IMR-90 (cell line): ENCODE data around the gene FOXI1. TPM values are rescaled to one million over a fixed set of nuclear protein-coding genes. Genes with fewer than 3 reads are reported as not detected.

ENCODE experiments used
- ATAC-seq: fragments of 200-7000 bp; cut with Tn5 transposase; 2 replicates; pipeline ENCODE4 v1.9.1; 2020; ENCODE audit warnings: low read depth, mild to moderate bottlenecking, moderate library complexity
- BruUV-seq: library from RNA; stranded (reverse); fragments of 400-500 nt; replicated peaks from 2 replicates; lab custom pipeline; 2021; lab: Mats Ljungman, UMichigan
- CTCF ChIA-PET: fragments of 300-600 bp; formaldehyde crosslinking; extraction: SDS; loops from one replicate; lab custom pipeline; 2021; ENCODE audit warnings: antibody characterized with exemption; lab: Yijun Ruan, JAX
- POLR2A ChIA-PET: fragments of 300-600 bp; sonication (Branson Sonifier 250); formaldehyde crosslinking; loops from one replicate; lab custom pipeline; 2022; ENCODE audit warnings: antibody characterized with exemption; ENCODE audit not compliant: unreplicated experiment; lab: Charles Lee
- DNase-seq: peaks from one replicate; pipeline ENCODE4 v3.0.0; 2013
- H2AFZ ChIP-seq: replicated peaks from 2 replicates; pipeline ENCODE3; 2013; ENCODE audit warnings: low read length, mild to moderate bottlenecking; ENCODE audit not compliant: poor library complexity
- H2AK5ac ChIP-seq: 2 replicates; pipeline ENCODE4 v1.6.1; 2013; ENCODE audit warnings: low read depth, low read length, inconsistent platforms
- H2AK9ac ChIP-seq: replicated peaks from 2 replicates; pipeline ENCODE3; 2013; ENCODE audit warnings: mild to moderate bottlenecking, low read depth, low read length, moderate library complexity; ENCODE audit not compliant: poor library complexity
- H2BK120ac ChIP-seq: 2 replicates; pipeline ENCODE4 v1.6.1; 2013; ENCODE audit warnings: low read depth, low read length, inconsistent platforms
- H2BK15ac ChIP-seq: 3 replicates; pipeline ENCODE4 v1.6.1; 2013; ENCODE audit warnings: low read depth, low read length, inconsistent platforms
- H2BK20ac ChIP-seq: 2 replicates; pipeline ENCODE4 v1.6.1; 2013; ENCODE audit warnings: low read depth, mild to moderate bottlenecking, inconsistent platforms, low read length, moderate library complexity
- H2BK5ac ChIP-seq: 2 replicates; pipeline ENCODE4 v1.6.1; 2013; ENCODE audit warnings: mild to moderate bottlenecking, low read depth, low read length, inconsistent platforms; ENCODE audit not compliant: poor library complexity, severe bottlenecking
- H3K14ac ChIP-seq: replicated peaks from 2 replicates; pipeline ENCODE4 v1.6.1; 2013; ENCODE audit warnings: low read depth, low read length, inconsistent platforms
- H3K18ac ChIP-seq: 2 replicates; pipeline ENCODE4 v1.6.1; 2013; ENCODE audit warnings: low read depth, low read length, control low read depth
- H3K23ac ChIP-seq: 2 replicates; pipeline ENCODE4 v1.6.1; 2013; ENCODE audit warnings: low read depth, low read length, inconsistent platforms
- H3K27ac ChIP-seq: 2 replicates; pipeline ENCODE4 v1.5.1; 2013; ENCODE audit warnings: mild to moderate bottlenecking, control low read depth, low read length; ENCODE audit not compliant: insufficient read depth
- H3K27me3 ChIP-seq: 2 replicates; pipeline ENCODE4 v1.6.1; 2013; ENCODE audit warnings: low read length; ENCODE audit not compliant: control insufficient read depth, insufficient read depth
- H3K36me3 ChIP-seq: 2 replicates; pipeline ENCODE4 v1.6.1; 2013; ENCODE audit warnings: low read length, mixed read lengths; ENCODE audit not compliant: control insufficient read depth, insufficient read depth
- H3K4ac ChIP-seq: 2 replicates; pipeline ENCODE4 v1.6.1; 2013; ENCODE audit warnings: low read depth, low read length, inconsistent platforms
- H3K4me1 ChIP-seq: 2 replicates; pipeline ENCODE4 v1.6.1; 2013; ENCODE audit warnings: low read length, mixed read lengths; ENCODE audit not compliant: control insufficient read depth, insufficient read depth
- H3K4me2 ChIP-seq: 2 replicates; pipeline ENCODE4 v1.6.1; 2013; ENCODE audit warnings: low read depth, mild to moderate bottlenecking, control low read depth, low read length, moderate library complexity
- H3K4me3 ChIP-seq: 2 replicates; pipeline ENCODE4 v1.5.1; 2013; ENCODE audit warnings: low read depth, mild to moderate bottlenecking, control low read depth, low read length, moderate library complexity; ENCODE audit not compliant: insufficient read depth
- H3K56ac ChIP-seq: 2 replicates; pipeline ENCODE4 v1.6.1; 2013; ENCODE audit warnings: low read length, inconsistent platforms; ENCODE audit not compliant: insufficient read depth; ENCODE audit errors: extremely low read depth
- H3K79me1 ChIP-seq, 2 experiments: 2 replicates each; pipeline ENCODE4 v1.6.1; 2013; ENCODE audit warnings: low read length in 2 of 2, inconsistent platforms in 1 of 2, low read depth in 1 of 2
- H3K9ac ChIP-seq: 2 replicates; pipeline ENCODE4 v1.6.1; 2013; ENCODE audit warnings: low read depth, low read length, control low read depth
- H3K9me1 ChIP-seq: 2 replicates; pipeline ENCODE4 v1.6.1; 2013; ENCODE audit warnings: low read length, inconsistent platforms; ENCODE audit not compliant: insufficient read depth
- H3K9me3 ChIP-seq: 2 replicates; pipeline ENCODE4 v1.6.1; 2013; ENCODE audit warnings: low read length; ENCODE audit not compliant: control insufficient read depth, insufficient read depth
- H4K20me1 ChIP-seq: 2 replicates; pipeline ENCODE4 v1.6.1; 2013; ENCODE audit warnings: low read length, inconsistent platforms; ENCODE audit not compliant: insufficient read depth
- H4K5ac ChIP-seq: 2 replicates; pipeline ENCODE4 v1.6.1; 2013; ENCODE audit warnings: mild to moderate bottlenecking, low read depth, low read length, control low read depth
- H4K8ac ChIP-seq, 2 experiments: 2 replicates each; pipeline ENCODE4 v1.6.1; 2013; ENCODE audit warnings: low read depth in 2 of 2, low read length in 2 of 2, control low read depth in 1 of 2, inconsistent platforms in 1 of 2
- H4K91ac ChIP-seq: 2 replicates; pipeline ENCODE4 v1.6.1; 2013; ENCODE audit warnings: low read depth, low read length, inconsistent platforms; ENCODE audit not compliant: insufficient read depth
- BHLHE40 ChIP-seq: fragments of 150-350 bp; IDR thresholded peaks from 2 replicates; pipeline ENCODE4 v1.6.1; 2016; ENCODE audit warnings: mild to moderate bottlenecking, low read depth, low read length
- CEBPB ChIP-seq: IDR thresholded peaks from 2 replicates; pipeline ENCODE4 v1.6.1; 2012; ENCODE audit warnings: low read depth, low read length, improper control_type of control experiment
- CHD1 ChIP-seq: IDR thresholded peaks from 2 replicates; pipeline ENCODE4 v1.6.1; 2012; ENCODE audit warnings: low read depth, low read length, improper control_type of control experiment
- FOS ChIP-seq: fragments of 150-350 bp; IDR thresholded peaks from 2 replicates; pipeline ENCODE4 v1.6.1; 2016; ENCODE audit warnings: low read depth, low read length
- MAFK ChIP-seq: IDR thresholded peaks from 2 replicates; pipeline ENCODE4 v1.6.1; 2012; ENCODE audit warnings: low read depth, low read length, improper control_type of control experiment
- MAZ ChIP-seq: IDR thresholded peaks from 2 replicates; pipeline ENCODE4 v1.6.1; 2012; ENCODE audit warnings: low read depth, mild to moderate bottlenecking, low read length, improper control_type of control experiment, moderate library complexity, borderline replicate concordance
- MXI1 ChIP-seq: IDR thresholded peaks from 2 replicates; pipeline ENCODE4 v1.6.1; 2012; ENCODE audit warnings: low read depth, mild to moderate bottlenecking, low read length, moderate library complexity, borderline replicate concordance
- NFE2L2 ChIP-seq: fragments of 150-350 bp; IDR thresholded peaks from 2 replicates; pipeline ENCODE4 v1.6.1; 2016; ENCODE audit warnings: low read depth, mild to moderate bottlenecking, low read length
- POLR2A ChIP-seq: IDR thresholded peaks from 2 replicates; pipeline ENCODE4 v1.6.1; 2012; ENCODE audit warnings: mild to moderate bottlenecking, low read depth, low read length
- RAD21 ChIP-seq: IDR thresholded peaks from 2 replicates; pipeline ENCODE4 v1.6.1; 2012; ENCODE audit warnings: low read length, improper control_type of control experiment
- RCOR1 ChIP-seq: IDR thresholded peaks from 2 replicates; pipeline ENCODE4 v1.6.1; 2012; ENCODE audit warnings: mild to moderate bottlenecking, low read length, improper control_type of control experiment; ENCODE audit not compliant: insufficient replicate concordance
- RFX5 ChIP-seq: IDR thresholded peaks from 2 replicates; pipeline ENCODE4 v1.8.0; 2012; ENCODE audit warnings: low read depth, mild to moderate bottlenecking, low read length, moderate library complexity
- SMC3 ChIP-seq: fragments of 150-350 bp; IDR thresholded peaks from 2 replicates; pipeline ENCODE4 v1.6.1; 2016; ENCODE audit warnings: low read depth, mild to moderate bottlenecking, antibody characterized with exemption, low read length, moderate library complexity
- WGBS, 2 experiments: methylation state at CpG; one replicate each; pipeline versions ENCODE4 v1.1.5 to v1.1.7; 2013; ENCODE audit warnings: missing lambda C conversion rate in 2 of 2; ENCODE audit not compliant: insufficient read length in 1 of 2; ENCODE audit errors: extremely low coverage in 2 of 2; 5-methylcytosine and 5-hydroxymethylcytosine counted together
- dilution Hi-C: fragments of 300-500 bp; cut with HindIII; formaldehyde crosslinking; loops from one replicate; pipeline ENCODE4 v1.14.3; 2018; ENCODE audit warnings: low sequenced_read_pairs; ENCODE audit not compliant: unreplicated experiment
- in situ Hi-C: fragments of 300-500 bp; cut with MboI; formaldehyde crosslinking; loops from 3 replicates; pipeline ENCODE4 v1.14.3; 2019; ENCODE audit warnings: low sequenced_read_pairs, inconsistent platforms, mixed read lengths
- intact Hi-C: fragments of 100-400 bp; cut with micrococcal nuclease; formaldehyde crosslinking; loops from 2 replicates; pipeline ENCODE4 v1.10.0; 2022
- polyA plus RNA-seq, 3 experiments: library from polyadenylated mRNA; depleted of rRNA; stranded (reverse); fragments of >200 nt; gene quantifications; 2 replicates each; pipeline ENCODE4 v1.2.3, GENCODE V29; 2012; ENCODE audit warnings: low replicate concordance in 1 of 3
- total RNA-seq: library from RNA; depleted of rRNA; stranded (reverse); fragments of >200 nt; gene quantifications from 2 replicates; pipeline ENCODE4 v1.2.3, GENCODE V29; 2012
- TF ChIP-seq, protein P1 (sequence below): conservative IDR thresholded peaks from 2 replicates; pipeline ENCODE4 v1.5.1; 2012; ENCODE audit warnings: mild to moderate bottlenecking, low read depth, low read length, improper control_type of control experiment
- TF ChIP-seq, protein P2 (sequence below): fragments of 150-350 bp; IDR thresholded peaks from 2 replicates; pipeline ENCODE4 v1.6.1; 2016; ENCODE audit warnings: low read depth, mild to moderate bottlenecking, low read length, moderate library complexity, borderline replicate concordance
- TF ChIP-seq, protein P3 (sequence below): fragments of 150-350 bp; IDR thresholded peaks from 2 replicates; pipeline ENCODE4 v1.6.1; 2017; ENCODE audit warnings: mild to moderate bottlenecking, antibody characterized with exemption, low read length, low read depth

Gene FOXI1
- total and polyA plus RNA-seq, 2 of the 4 experiments (the other 2 are of a cell fraction) = not detected

DNA sequence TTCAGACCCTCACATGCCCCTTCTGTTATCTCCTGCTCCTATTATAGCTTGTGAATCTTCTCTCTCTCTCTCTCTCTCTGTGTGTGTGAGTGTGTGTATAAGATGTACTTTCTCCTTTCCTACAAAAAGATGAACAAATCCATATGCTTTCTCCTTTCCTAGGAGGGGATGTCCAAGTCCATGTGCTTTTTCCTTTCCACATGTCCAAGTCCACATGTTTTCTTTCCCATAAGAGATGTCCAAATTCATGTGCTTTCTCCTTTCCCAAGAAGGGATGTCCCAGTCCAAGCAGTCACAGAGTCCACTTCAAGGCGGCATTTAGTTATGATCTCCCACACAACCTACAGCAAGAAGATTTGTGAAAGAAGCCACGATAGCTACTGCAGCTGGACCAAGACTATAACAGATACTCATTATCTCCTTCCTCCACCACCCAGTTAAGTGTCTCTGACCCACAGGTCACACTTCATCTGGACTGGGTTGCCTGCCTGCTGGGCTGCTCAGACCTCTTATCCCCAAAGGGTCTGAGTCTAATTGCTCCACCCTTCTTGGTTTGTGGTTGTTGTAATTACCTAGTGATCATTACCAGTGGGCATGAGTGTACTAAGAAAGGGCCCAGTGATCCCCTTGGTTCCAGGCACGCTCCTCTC lies 18.4 kb upstream of the FOXI1 start:
- H2AK9ac ChIP-seq = no peak overlapping the region
- H4K5ac ChIP-seq = no peak overlapping the region
- H3K79me1 ChIP-seq = no peaks in the 10 kb centered on the region
- no peaks in the 10 kb centered on the region for H3K27me3 ChIP-seq
- WGBS, 2 experiments = 83% methylated on average over 1 of the region's 3 CpGs; no CpG with 5 or more reads in 1 of the 2 experiments
- no peak overlapping the region for H3K27ac ChIP-seq
- intact Hi-C loops (no loop called here), dilution Hi-C loops (no loop called here), in situ Hi-C loops (no loop called here)
- no peak overlapping the region for H3K23ac ChIP-seq
- no peaks in the 10 kb centered on the region for H4K20me1 ChIP-seq
- TF ChIP-seq POLR2A (no peak), MAFK (no peak), RCOR1 (no peak), BHLHE40 (no peak), NFE2L2 (no peak), SMC3 (no peak), CEBPB (no peak), MXI1 (no peak), RAD21 (no peak), CHD1 (no peak), FOS (no peak), MAZ (no peak), RFX5 (no peak)
- TF ChIP-seq, protein P1, sequence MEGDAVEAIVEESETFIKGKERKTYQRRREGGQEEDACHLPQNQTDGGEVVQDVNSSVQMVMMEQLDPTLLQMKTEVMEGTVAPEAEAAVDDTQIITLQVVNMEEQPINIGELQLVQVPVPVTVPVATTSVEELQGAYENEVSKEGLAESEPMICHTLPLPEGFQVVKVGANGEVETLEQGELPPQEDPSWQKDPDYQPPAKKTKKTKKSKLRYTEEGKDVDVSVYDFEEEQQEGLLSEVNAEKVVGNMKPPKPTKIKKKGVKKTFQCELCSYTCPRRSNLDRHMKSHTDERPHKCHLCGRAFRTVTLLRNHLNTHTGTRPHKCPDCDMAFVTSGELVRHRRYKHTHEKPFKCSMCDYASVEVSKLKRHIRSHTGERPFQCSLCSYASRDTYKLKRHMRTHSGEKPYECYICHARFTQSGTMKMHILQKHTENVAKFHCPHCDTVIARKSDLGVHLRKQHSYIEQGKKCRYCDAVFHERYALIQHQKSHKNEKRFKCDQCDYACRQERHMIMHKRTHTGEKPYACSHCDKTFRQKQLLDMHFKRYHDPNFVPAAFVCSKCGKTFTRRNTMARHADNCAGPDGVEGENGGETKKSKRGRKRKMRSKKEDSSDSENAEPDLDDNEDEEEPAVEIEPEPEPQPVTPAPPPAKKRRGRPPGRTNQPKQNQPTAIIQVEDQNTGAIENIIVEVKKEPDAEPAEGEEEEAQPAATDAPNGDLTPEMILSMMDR = no peak
- TF ChIP-seq, protein P2, sequence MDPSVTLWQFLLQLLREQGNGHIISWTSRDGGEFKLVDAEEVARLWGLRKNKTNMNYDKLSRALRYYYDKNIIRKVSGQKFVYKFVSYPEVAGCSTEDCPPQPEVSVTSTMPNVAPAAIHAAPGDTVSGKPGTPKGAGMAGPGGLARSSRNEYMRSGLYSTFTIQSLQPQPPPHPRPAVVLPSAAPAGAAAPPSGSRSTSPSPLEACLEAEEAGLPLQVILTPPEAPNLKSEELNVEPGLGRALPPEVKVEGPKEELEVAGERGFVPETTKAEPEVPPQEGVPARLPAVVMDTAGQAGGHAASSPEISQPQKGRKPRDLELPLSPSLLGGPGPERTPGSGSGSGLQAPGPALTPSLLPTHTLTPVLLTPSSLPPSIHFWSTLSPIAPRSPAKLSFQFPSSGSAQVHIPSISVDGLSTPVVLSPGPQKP = no peak
- TF ChIP-seq, protein P3, sequence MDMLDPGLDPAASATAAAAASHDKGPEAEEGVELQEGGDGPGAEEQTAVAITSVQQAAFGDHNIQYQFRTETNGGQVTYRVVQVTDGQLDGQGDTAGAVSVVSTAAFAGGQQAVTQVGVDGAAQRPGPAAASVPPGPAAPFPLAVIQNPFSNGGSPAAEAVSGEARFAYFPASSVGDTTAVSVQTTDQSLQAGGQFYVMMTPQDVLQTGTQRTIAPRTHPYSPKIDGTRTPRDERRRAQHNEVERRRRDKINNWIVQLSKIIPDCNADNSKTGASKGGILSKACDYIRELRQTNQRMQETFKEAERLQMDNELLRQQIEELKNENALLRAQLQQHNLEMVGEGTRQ = no peak
- H3K18ac ChIP-seq = no peak overlapping the region
- DNase-seq = no peak
- no peak overlapping the region for H3K14ac ChIP-seq
- no peaks in the 10 kb centered on the region for H3K9me3 ChIP-seq
- H2BK120ac ChIP-seq = no peak overlapping the region
- H3K36me3 ChIP-seq = no peaks in the 10 kb centered on the region
- no peak for ATAC-seq
- ChIA-PET POLR2A (no interaction called here), CTCF (no interaction called here)
- no peak overlapping the region for H4K8ac ChIP-seq
- H4K91ac ChIP-seq = no peak overlapping the region
- no peak overlapping the region for H2AK5ac ChIP-seq
- H2BK15ac ChIP-seq = no peak overlapping the region
- no peak overlapping the region for H3K4me2 ChIP-seq
- H2AFZ ChIP-seq = no peak overlapping the region
- BruUV-seq = no TSS peak
- no peak overlapping the region for H3K4me3 ChIP-seq
- H3K9ac ChIP-seq = no peak overlapping the region
- H2BK20ac ChIP-seq = no peak overlapping the region
- no peaks in the 10 kb centered on the region for H3K4me1 ChIP-seq
- no peak overlapping the region for H3K4ac ChIP-seq
- no peak overlapping the region for H3K56ac ChIP-seq
- H2BK5ac ChIP-seq = no peak overlapping the region
- no peaks in the 10 kb centered on the region for H3K9me1 ChIP-seq
